ENCODE data around the gene FCN2.

FCN2 gene

GRCh38 chr9:134888603-134889190 lies 8.1 kb downstream of the FCN2 start:
- no peak for DNase-seq (ENCODE audit: low spot score)

DNA sequence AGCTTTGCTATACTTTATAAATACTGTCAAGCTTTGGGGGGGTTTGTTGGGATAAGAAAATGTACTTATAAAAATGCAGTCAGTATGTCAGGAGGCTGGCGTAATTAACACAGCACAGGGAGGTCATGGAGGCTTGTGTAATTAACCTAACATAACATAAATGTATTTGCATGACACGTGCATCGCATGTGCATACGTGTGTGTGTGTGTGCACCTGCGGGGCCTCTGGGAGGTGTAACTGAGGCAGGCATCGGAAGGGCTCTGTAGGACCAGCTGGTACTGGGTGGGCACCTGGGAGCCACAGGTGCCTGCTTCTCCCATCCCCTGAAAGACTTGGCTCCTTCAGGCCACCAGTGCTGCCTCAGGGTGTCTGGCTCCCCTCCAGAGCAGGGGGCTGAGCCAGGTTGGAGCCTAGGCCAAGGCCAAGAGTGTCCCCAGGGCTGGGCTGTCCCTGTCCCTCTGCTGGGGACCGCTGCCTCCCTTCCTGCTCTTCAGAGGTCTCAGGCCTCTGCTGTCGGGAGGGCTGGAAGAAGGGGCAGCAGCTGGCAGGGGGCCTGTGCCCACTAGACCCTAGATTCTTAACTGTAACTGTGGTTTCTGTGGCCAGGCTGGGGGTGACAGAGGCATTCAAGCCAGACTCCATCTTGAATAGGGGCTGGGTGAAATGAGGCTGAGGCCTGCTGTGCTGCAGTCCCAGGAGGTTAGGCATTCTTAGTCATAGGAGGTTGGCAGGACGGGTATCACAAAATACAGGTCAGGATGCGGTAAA lies 9.0 kb downstream of the FCN2 start:
- DNase-seq (ENCODE audit: low spot score), result no peak

DNA sequence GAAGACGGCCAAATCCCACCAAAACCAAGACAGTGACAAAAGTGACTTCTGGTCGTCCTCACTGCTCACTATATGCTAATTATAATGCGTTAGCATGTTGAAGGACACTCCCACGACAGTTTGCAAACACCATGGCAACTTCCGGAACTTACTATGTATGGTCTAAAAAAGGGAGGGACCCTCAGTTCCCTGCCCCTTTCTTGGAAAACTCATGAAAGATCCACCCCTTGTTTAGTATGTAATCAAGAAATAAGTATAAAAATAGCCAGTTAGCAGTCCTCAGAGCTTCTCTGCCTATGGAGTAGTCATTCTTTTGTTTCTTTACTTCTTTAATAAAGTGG lies 9.5 kb downstream of the FCN2 start:
- DNase-seq (ENCODE audit: low spot score), result no peak

- no peak for DNase-seq (ENCODE audit: low spot score)
Observed at GRCh38 chr9:134891053-134891452, 10.4 kb downstream of the FCN2 start.

DNA sequence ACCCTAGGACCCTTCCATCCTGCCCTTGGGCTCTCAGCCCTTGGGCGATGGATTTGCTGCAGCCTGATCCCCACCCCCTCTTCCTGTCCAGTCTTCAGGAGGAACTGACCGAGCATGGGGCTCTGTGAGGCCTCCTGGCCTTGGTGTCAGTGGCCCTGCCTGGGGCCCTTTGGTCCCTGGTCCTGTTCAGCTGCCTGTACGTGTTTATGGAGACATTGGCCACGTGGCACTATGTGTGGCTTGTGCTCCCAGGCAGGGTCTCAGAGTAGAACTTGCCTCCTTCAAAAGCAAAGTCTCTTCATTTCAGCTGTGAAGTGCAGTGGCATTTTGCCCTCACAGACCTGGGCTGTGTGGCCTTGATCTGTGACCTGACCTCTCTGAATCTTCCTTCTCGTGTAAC lies 11.1 kb downstream of the FCN2 start:
- peak; percentile 8 for DNase-seq (ENCODE audit: low spot score)

GRCh38 chr9:134892221-134892620 lies 11.6 kb downstream of the FCN2 start:
- no peak for DNase-seq (ENCODE audit: low spot score)

- peak; percentile 2 for DNase-seq (ENCODE audit: low spot score)
Observed at GRCh38 chr9:134892820-134893420, 12.3 kb downstream of the FCN2 start.

- DNase-seq (ENCODE audit: low spot score), result no peak
Observed at GRCh38 chr9:134894136-134894860, 13.7 kb downstream of the FCN2 start.

DNA sequence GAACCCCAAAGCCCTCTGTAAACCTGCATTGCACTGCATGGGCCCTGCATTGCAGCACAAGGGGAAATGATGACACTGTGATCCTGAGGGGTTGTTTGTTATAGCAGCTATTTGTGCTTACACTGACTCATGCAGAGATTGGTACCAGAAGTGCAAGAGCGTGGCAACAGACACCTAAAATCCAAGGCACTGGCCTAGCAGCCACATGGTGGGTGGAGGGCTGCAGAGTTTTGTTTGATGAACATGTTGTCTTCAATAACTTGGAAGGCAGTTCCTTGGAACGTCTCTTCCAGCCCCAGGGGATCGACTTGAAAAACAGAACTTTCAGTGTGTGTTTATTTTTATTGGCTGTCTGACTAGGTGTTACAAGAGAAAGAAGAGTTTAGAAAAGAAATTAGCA lies 14.5 kb downstream of the FCN2 start:
- no peak for DNase-seq (ENCODE audit: low spot score)

DNA sequence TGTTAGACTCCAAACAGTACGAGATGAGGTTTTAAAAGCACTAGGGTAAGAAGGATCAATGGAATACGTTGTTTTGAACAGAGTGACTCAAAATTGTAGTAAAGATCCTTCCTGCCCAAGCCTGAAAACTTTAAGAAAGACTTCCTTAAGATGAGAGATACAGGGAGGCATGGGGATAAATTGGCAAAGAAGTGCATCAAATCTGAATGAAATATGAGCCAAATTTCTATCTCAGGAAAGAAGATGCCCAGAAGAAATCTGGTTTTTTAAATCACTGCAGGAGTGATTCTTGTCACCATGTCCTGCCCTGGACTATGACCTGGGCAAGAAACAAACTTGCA lies 14.9 kb downstream of the FCN2 start:
- DNase-seq (ENCODE audit: low spot score), result no peak

- DNase-seq (ENCODE audit: low spot score), result no peak
Observed at GRCh38 chr9:134895908-134896833, 15.6 kb downstream of the FCN2 start.

DNA sequence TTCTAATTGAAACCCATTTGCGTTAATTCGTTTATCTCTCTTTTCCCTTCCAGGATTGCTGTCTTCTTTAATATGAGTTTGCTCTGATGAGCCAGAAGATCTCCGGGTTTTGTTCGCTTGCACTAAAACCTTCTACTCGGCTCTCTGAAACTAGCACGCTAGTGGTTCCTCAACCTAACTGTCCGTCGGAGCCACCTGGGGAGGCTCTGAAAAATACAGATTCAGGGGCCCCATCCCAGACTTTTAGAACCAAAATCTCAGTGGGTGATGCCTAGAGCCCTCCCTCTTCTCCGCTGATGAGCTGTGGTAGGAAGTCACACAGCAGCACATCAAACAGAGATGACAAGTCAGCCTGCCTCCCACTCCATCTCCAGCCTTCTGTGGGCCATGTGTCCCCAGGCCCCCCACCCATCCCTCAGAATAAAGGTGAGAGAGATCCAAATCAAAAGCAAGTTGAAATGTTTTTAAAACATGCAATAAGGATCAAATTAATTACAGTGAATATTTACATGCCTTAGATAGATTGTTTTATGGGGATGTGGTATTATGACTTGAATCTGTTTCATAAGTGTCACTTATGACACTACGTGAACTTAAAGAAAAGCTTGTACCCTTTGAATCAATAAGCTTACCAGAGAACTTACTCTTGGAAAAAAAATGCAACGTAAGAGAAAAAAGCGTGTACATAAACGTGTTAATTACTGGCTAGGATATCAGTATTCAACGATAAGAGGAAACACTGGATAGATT lies 16.4 kb downstream of the FCN2 start:
- no peak for DNase-seq (ENCODE audit: low spot score)

GRCh38 chr9:134897584-134898170 lies 17.1 kb downstream of the FCN2 start:
- DNase-seq (ENCODE audit: low spot score), result no peak

GRCh38 chr9:134898319-134898718 lies 17.7 kb downstream of the FCN2 start:
- no peak for DNase-seq (ENCODE audit: low spot score)

- DNase-seq (ENCODE audit: low spot score), result no peak
Observed at GRCh38 chr9:134899168-134899567, 18.6 kb downstream of the FCN2 start.

DNA sequence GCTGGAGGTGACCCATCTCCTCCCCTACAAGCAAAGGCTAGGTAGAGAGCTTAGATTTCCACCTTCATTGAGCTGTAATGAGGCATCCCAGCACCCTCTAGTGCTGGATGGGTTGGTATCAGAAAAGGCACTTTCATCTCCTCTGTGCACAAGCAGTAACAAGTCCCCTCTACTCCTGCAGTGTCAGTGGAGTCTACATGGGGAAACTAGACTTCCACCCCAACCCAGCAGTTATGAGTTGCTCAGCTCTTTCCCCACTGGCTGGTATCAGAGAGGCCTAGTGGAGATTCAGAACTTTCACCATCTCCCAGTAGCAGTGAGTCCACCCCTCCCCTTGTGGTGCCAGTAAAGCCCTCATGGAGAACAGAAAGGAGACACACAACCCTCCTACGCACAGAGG lies 19.2 kb downstream of the FCN2 start:
- no peak for DNase-seq (ENCODE audit: low spot score)

DNA sequence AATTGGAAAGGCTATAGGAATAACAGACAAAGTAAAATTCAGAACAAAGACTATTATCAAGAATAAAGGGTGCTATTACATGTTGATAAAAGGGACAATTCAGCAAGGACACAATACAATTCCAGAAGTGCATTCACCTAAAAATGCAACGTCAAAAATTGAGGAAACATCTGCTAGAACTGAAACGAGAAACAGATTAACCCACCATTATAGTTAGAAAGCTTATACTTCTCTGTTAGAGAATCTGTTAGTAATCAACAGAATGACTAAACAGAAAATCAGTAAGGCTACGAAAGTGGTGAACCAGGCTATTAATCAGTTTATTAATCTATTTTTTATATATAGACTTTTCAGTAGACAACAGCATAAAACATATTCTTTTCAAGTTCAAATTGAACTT lies 22.3 kb downstream of the FCN2 start:
- DNase-seq (ENCODE audit: low spot score), result no peak

- DNase-seq (ENCODE audit: low spot score), result no peak
Observed at GRCh38 chr9:134908524-134909309, 28.1 kb downstream of the FCN2 start.

GRCh38 chr9:134909511-134910481 lies 29.2 kb downstream of the FCN2 start:
- DNase-seq (ENCODE audit: low spot score), result no peak
